Measurements from ENCODE around the gene USP13.
A peak's percentile ranks its signal among the peaks of the same experiment; 100 is the strongest.

Gene USP13

DNA sequence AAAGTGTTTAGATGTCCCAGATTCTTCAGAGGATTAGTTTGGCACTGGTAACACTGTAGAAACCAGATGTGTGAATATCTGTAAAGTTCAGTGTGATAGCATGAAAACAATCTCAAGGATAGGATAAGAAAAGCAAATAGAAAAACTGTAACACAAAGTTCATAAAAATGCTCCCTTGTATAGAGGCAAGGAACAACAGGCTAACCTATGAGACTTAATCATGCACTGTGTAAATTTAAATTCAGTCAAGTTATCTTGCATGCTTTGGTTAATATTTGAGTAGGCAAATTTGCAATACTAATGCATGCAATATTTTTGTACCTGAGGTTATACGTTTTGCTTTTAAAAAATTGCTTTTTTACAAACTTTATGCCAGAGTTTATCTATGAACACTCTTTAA, 144.4 kb downstream of the USP13 start:
- no peak for DNase-seq (ENCODE audit: low spot score)

DNA sequence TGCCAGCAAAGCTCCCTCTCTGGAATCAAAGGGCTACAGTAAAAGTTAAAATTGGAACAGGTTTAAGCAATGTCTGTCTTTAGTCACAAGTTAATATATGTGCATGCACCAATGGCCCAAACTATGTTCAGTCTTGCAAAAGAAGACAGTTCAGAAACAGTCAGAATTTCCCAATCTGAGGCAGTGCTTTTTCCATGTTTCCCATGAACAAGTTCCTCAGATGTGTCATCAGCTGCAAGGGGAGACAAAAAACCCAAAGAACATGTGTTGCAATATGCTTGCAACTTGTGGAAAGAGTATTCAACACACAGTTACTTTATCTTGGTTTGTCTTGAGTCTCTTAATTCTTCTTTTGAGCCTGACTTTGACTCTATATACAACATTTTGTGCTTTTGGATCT, 148.4 kb downstream of the USP13 start:
- no peak for DNase-seq (ENCODE audit: low spot score)

DNA sequence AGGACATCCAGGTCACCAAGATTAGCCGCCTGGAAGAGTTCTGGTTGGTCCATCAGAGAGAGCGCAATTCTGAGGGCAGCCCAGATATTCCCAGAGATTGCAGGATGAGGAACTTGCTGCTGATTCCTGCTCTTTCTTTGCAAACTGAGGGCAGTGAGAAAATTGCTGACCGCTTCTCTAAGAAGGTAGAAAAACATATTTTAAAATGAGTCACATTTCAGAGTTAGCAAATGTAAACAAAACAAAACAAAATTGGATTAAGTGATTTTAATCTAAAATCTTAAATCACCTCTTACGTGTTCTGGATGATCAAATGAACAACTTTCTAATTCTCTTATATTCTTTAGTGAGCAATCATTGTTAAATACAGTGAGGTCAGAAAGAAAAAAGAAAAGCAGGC, 149.0 kb downstream of the USP13 start:
- no peak for DNase-seq (ENCODE audit: low spot score)

DNA sequence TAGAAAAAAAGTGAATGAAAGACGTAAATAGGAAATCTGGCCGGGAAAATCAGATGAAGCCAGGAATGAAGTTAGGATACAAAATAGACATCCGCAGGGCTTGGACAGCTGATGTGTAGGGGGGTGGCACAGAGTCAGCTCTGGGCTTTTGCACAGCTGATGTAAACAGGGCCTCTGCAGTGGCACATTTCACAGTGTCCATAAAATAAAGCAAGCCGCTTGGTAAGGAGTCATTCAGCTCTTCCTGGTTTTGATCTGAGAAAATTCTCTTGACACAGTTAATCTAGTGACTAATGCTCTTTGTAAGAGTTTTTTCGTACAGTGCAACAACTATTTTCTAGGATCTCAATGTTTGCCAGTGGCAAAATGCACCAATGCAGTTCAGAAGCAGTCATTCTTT, 153.3 kb downstream of the USP13 start:
- no peak for DNase-seq (ENCODE audit: low spot score)

DNA sequence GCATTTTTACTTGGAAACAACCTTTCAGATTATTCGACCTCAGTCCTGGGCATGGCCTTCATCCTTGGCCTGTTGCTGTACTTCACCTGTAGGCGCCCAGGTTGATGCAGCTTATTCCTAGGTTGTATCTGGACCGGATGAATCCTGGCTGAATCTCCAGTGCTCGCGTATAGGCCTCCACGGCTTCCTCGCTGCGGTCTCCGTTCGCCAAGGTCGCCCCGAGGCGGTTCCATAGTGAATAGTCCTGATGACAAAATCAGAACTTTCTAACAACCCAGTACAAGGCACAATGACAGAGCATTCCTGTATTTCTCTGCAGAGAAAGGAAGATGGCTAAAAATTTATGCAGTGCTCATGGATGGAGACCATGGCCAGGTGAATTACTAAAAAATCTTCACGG, 154.7 kb downstream of the USP13 start:
- DNase-seq (ENCODE audit: low spot score) = no peak

DNA sequence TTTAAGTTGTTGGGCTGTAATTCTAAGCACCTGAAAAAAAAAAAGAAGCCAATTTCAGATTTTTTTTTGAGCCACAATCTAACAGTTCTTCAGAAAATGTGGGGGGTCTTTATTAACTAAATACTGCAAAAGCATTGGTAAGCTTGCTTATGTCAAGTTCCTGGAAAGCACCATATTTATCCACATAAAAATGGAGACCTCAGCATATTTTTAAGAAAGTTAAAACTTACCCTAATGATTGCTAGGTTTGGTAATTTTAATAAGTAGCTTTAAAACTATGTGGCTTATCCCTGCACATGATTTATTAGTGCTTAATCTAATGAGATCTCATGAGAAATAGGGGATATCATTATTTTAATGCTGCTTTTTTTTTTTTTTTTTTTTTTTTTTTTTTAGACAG, 156.8 kb downstream of the USP13 start:
- DNase-seq (ENCODE audit: low spot score) = no peak

DNA sequence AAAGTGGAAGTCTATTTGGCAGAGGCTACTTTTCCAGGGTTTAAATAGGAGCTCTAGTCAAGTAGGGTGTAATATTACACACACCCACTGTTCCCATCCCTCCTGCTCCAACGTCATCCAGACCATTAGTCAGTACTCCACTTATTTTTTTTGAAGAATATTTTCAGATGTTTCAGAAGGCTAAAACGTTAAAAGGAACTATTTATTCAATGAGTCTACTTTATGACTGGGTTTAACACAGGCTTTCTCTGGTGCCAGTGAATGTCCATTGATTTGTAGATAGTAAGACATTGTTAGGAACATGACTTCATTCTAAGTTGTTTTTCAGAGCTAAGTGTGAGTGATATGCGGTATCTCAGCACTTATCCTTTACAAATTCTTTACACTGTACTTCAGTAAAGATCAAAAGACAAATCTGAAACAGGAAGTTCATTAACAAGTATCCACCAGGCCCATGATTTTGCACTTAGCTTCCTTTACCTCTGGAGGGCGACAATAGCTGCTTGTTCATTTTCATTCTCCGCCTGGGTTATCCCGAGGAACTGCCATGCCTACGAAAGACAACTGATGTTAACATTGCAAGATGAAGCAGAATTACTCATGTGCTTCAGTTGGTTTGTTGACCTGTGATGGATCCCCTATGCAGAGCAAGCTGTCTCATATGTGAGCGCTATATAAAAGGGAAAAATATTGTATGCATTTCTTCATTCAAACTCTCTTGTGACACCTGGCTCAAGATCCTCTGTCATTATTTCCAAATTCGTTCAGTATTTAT, 158.7 kb downstream of the USP13 start:
- peak; percentile 56 for DNase-seq (ENCODE audit: low spot score)

DNA sequence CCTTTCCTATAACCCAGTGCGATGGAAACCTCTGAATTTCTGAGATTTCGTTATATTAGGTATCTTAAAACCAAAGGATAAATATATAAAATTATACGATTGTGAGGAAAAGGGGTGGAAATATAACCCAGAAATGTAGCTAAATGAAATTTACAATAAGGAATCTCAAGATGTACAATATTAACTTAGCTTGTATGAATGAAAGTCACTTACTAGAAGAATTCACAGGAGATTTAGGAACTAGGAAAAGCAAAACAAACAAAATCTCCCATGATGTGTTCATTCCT, 159.2 kb downstream of the USP13 start:
- no peak for DNase-seq (ENCODE audit: low spot score)

DNA sequence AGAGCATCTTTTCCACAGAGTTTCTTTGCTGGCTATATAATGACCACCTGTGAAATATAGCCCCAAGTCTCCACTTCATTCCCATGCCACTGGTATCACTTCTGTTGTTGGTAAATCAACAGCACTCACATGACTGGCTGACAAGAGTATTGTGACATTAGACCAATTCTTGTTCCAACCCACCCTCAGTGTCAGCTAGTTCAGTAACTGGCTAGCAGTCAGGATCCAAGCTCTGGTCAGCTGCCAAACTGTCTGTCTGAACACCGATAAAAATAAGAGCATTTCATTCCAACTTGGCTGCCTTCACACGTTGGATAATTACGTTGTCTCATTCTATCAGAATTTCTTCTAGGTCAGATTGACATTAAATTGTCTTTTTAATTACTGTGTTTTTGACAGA, 166.5 kb downstream of the USP13 start:
- DNase-seq (ENCODE audit: low spot score) = no peak

DNA sequence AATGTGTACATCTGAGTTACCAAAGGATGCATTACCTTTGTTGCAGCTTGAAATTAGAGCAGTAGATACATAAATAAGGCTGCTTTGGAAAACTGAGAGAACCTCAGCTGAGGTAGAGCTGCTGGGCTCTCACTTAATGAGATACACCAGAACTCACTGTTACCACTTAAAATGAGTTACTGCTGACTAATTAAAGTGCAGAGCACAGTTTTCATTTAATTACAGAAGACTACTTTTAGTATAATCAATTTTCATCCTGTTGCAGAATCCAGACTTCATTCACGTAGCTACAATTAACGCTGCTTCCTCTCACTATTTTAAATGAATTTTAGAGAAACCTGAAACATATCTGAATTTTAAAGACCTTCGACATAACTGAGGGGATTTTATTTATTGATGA, 169.5 kb downstream of the USP13 start:
- DNase-seq (ENCODE audit: low spot score) = no peak

DNA sequence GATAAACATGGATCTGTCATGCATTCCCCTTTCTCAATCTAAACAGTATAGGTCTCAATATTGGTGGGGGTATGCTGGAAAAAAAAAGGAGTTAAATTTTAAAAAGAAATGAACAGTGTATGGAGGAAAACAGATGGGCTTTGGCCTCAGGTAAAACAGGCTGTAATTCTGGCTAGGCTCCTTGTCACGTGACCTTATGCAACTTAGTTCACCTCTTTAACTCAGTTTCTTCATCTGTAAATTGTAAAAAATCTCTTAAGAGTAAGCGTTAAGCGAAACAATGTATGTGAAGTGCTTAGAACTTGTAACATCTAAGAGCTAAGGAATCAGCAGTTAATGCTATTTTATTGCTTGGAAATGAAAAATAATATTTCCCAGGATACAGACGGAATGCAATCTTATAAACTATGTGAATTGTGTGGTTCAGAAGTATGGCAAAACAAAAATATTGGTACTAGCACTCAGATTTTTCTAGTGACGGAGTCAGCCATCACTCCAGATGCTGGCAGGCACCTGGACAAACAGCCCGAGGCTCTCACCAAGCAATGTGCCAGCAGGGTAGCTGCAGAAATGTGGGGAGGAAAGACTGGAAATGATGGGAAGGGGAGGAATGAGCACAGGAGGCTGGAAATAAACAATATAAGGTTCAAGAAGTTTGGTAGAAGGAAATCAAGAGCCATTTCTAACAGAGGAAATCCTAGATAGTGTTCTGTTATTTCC, 172.8 kb downstream of the USP13 start:
- no peak for DNase-seq (ENCODE audit: low spot score)

DNA sequence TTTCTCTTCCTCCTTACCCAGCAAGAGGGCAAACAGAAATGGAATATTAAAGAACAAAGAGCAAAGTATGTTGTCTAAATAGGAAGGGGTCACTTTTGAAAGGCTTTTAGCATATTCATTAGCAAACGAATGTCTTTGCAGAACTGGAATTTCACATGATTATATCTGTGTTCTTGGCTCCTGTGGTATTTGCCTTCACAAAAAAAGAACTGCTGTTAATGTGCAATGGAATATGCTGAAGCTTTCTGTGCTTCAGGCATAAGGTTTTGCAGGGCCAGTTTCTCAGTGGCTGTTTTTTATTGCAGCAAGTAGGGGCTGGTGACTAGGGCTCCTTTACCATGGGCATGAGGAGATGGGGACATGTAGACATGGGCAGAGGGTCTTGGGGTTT, 173.4 kb downstream of the USP13 start:
- DNase-seq (ENCODE audit: low spot score) = no peak

DNA sequence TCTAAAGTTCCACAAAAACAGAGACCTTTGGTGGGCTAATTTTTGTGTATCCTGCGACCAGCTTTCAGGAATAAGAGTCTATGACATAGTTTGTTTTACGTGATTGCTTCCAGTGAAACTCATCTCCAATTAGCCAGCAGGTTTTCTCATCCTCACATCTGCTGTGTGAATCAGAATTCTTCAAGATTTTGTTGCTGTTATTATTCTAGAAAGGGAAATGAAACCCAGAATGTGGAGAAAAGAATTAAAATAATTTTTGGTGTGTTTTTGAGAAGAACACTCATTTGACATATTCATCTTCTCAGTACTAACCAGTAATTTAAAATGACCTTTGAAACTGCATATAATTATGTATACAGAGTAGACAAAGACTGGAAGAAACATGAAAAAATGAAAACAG, 175.9 kb downstream of the USP13 start:
- no peak for DNase-seq (ENCODE audit: low spot score)

DNA sequence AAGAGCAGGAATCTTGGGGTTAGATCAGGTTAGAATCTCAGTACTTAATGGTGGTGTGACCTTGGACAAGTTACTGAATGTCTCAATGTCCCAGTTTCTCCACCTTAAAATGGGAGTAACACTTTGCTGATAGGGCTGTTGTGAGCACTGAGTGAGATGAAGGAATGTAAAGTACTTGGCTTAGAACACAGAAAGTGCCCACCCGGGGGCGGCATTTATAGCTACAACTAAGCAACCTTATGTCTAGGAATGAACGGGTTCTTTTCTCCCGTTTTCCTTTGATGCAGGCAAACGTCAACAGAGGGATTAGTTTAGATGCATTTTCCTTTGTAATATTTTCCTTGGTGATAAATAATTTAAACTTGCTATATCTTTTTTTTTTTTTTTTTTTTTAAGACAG, 176.6 kb downstream of the USP13 start:
- DNase-seq (ENCODE audit: low spot score) = no peak

DNA sequence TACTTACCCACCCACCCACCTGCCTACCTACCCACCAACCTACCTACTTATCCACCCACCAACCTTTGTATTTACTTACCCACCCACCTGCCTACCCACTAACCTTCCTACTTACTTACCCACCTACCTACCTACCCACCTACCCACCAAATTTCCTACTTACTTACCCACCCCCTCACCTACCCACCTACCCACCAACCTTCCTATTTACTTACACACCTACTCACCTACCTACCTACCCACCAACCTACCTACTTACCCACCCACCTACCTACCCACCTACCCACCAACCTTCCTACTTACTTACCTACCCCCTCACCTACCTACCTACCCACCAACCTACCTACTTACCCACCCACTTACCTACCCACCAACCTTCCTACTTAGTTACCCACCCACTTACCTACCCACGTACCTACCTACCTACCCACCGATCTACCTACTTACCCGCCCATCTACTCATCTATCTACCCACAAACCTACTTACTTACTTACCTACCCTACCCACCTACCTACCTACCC, 179.6 kb downstream of the USP13 start:
- no peak for DNase-seq (ENCODE audit: low spot score)

DNA sequence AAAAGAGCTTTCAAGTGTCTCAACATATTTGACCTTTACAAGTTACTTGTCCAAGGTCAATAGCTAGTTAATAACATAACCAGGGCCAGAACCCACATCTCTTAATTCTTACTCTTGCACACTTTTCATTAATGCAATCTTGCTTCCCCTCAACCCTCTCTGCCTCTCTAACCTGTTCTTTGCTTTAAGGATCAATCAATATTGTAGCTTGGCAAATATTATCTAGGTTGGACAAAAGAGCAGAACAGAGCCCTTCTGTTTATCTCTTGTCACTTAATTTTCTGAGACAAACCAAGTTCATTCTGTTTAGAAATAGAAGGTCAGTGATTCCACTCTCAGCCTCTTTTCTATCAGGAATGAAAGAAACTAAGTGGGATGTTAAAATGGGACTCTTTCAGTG, 180.5 kb downstream of the USP13 start:
- DNase-seq (ENCODE audit: low spot score) = no peak

DNA sequence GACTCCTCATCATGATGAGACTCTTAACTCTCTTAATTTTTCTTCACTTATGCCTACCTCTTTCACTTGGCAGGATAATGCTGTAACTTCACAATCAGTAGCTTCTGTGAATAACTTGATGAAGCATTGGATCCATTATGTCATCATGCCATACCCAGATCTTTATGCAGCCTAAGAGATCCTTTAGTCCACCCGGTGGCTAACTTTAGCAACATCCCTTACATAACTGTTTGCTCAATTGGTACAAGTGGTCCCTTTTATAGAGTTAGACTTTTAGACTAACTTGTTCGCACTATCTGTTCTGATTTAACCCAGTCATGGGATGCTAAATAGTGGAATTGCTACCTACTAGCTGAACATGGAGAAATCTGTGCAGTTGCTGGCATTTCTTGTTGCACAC, 184.5 kb downstream of the USP13 start:
- DNase-seq (ENCODE audit: low spot score) = no peak
